T-helper 17 cell (primary cell): Measurements from ENCODE around the gene ENG. TPM values are rescaled to one million over a fixed set of nuclear protein-coding genes. Genes with fewer than 3 reads are reported as not detected.

Experiments
- ATAC-seq: fragments of 150-1000 bp; cut with Tn5 transposase; 2 replicates; pipeline ENCODE4 v1.10.0; 2021; ENCODE audit warnings: mild to moderate bottlenecking, moderate library complexity
- DNase-seq, 3 donors: peaks; one replicate each; pipeline versions ENCODE4 v3.0.0 to v3.0.0-alpha.2; 2020 to 2021
- H3K9me3 ChIP-seq: one replicate; pipeline ENCODE4 v1.7.0; 2013; ENCODE audit warnings: low read length, mild to moderate bottlenecking; ENCODE audit not compliant: control insufficient read depth, poor library complexity, severe bottlenecking
- H3K27ac Mint-ChIP-seq: one replicate; pipeline ENCODE4 v1.8.0; 2022; ENCODE audit warnings: mild to moderate bottlenecking, moderate library complexity, mixed read lengths
- H3K27me3 Mint-ChIP-seq: one replicate; pipeline ENCODE4 v1.8.0; 2022; ENCODE audit warnings: mixed read lengths
- H3K36me3 Mint-ChIP-seq: one replicate; pipeline ENCODE4 v1.8.0; 2022; ENCODE audit warnings: low read depth, mixed read lengths
- H3K4me1 Mint-ChIP-seq: one replicate; pipeline ENCODE4 v1.8.0; 2022; ENCODE audit warnings: mild to moderate bottlenecking, mixed read lengths
- H3K4me3 Mint-ChIP-seq: one replicate; pipeline ENCODE4 v1.8.0; 2022; ENCODE audit warnings: mild to moderate bottlenecking, moderate library complexity, mixed read lengths
- total RNA-seq, 4 donors: library from RNA in 2 of 4; stranded (reverse) in 2 of 4; gene quantifications; one replicate each; pipeline ENCODE4 v1.2.3 and lab custom pipeline; 2022 to 2026

Gene ENG
- total RNA-seq, 2 donors from 2014 or later, result 3.2 to 6.4 TPM

DNA sequence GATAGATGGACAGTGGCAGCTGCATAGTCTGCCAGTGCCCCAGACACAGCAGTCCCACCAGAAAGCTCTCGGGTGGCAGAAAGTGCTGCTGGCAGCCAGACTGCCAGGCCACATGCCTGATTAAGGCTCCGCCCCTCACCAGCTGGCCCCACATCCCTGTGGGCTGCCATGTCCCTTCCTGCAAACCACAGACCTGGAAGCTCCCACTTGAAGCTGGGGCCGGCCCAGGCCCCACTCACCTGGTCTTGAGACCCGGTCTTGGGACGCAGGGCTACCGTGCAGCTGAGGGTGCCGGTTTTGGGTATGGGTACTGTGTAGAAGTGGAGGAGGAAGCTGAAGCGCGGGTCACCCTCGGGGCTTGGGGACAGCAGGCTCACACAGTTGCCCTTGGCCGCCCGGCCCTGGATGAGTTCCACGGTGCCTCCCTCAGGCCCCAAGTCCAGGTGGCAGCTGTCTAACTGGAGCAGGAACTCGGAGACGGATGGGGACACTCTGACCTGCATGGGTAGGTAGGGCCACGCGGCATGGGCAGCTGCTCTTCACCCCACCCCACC, 36.5 kb downstream of the ENG start:
- Mint-ChIP-seq H3K36me3 (no peaks in the 10 kb centered on the region), H3K27ac (peak overlapping the region; percentile 41), H3K27me3 (no peaks in the 10 kb centered on the region), H3K4me3 (no peak overlapping the region), H3K4me1 (no peaks in the 10 kb centered on the region)
- H3K9me3 ChIP-seq, result no peaks in the 10 kb centered on the region
- ATAC-seq (no peak), DNase-seq (no peak)

DNA sequence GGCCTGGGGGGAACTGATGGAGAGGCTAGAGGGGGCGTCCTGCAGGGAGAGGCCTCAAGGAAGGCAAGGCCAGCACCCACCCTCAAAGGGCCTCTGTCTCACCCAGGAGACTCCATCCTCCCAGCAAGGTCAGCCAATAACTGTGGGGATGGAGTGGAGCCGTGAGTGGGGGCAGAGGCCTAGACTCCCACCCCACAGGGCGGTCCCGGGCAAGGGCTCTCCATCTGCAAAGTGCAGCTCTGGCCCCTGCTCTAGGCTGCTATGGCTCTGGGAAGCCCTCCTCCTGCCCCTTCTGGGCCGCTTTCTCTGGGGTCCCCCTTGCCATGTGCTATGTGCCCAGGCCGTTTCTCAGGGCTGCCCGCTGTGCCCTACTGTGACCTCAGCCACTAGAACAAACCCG, 37.7 kb downstream of the ENG start:
- no peaks in the 10 kb centered on the region for H3K27me3 Mint-ChIP-seq
- H3K9me3 ChIP-seq, result no peaks in the 10 kb centered on the region
- H3K4me1 Mint-ChIP-seq, result no peaks in the 10 kb centered on the region
- no peaks in the 10 kb centered on the region for H3K36me3 Mint-ChIP-seq
- DNase-seq (no peak), ATAC-seq (no peak)
- no peak overlapping the region for H3K4me3 Mint-ChIP-seq
- no peak overlapping the region for H3K27ac Mint-ChIP-seq

DNA sequence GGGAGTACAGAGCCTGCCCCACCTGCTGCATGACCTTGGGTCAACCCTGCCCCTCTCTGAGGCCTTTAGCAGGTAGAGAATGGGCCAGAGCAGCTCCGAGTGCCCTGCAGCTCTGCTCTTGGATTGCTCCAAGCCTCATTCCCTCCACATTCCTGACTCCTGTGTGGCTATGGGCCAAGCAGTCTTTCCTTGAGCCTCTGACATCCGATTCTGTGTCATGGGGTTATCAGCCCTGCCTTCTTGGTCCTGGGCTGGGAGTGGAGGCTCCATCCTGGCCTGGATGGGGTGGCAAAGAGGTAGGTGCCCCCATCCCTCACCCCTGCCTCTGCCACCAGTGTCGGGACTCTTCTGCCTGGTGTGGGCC, 38.1 kb downstream of the ENG start:
- Mint-ChIP-seq H3K27me3 (no peaks in the 10 kb centered on the region), H3K27ac (no peak overlapping the region), H3K36me3 (no peaks in the 10 kb centered on the region), H3K4me1 (no peaks in the 10 kb centered on the region), H3K4me3 (no peak overlapping the region)
- DNase-seq, result no peak
- no peak for ATAC-seq
- H3K9me3 ChIP-seq, result no peaks in the 10 kb centered on the region

DNA sequence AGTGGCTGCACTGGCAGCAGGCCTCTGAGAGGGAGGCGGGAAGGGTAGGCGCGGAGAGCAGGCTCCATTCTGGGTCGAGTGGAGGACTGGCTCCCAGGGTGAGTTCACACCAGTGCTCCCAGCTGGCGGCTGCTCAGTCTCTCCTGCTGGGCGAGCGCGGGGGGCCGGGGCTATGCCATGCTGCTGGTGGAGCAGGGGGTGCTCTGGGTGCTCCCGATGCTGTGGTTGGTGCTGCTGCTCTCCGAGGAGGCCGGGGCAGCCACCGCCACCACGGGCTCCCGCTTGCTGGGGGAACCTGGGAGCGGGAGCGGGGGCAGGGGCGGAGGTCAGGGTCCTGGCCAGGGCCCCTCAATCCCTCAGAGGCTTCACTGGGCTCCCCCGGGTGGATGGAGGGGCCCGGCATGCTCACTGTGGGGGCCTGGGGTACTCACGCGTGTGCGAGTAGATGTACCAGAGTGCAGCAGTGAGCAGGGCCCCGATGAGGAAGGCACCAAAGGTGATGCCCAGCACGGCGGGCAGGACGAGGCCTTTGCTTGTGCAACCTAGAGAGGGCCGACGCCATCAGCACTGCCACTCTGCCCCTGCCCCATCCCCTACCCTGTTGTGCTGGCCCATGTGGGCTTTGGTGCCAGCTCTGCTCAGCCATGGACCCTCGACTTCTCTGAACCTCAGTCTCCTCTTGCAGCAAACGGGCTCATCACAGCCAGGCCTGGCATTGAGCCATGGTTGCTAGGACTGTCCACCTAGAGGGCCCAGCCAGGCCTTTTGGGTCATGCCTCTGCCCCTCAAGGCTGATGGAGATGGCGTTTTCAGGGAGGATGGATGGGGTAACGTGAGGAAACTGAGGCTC, 38.7 kb downstream of the ENG start:
- no peak for ATAC-seq
- no peaks in the 10 kb centered on the region for H3K9me3 ChIP-seq
- Mint-ChIP-seq H3K4me1 (no peaks in the 10 kb centered on the region), H3K36me3 (no peaks in the 10 kb centered on the region), H3K4me3 (no peak overlapping the region), H3K27ac (no peak overlapping the region), H3K27me3 (no peaks in the 10 kb centered on the region)
- DNase-seq, result no peak

DNA sequence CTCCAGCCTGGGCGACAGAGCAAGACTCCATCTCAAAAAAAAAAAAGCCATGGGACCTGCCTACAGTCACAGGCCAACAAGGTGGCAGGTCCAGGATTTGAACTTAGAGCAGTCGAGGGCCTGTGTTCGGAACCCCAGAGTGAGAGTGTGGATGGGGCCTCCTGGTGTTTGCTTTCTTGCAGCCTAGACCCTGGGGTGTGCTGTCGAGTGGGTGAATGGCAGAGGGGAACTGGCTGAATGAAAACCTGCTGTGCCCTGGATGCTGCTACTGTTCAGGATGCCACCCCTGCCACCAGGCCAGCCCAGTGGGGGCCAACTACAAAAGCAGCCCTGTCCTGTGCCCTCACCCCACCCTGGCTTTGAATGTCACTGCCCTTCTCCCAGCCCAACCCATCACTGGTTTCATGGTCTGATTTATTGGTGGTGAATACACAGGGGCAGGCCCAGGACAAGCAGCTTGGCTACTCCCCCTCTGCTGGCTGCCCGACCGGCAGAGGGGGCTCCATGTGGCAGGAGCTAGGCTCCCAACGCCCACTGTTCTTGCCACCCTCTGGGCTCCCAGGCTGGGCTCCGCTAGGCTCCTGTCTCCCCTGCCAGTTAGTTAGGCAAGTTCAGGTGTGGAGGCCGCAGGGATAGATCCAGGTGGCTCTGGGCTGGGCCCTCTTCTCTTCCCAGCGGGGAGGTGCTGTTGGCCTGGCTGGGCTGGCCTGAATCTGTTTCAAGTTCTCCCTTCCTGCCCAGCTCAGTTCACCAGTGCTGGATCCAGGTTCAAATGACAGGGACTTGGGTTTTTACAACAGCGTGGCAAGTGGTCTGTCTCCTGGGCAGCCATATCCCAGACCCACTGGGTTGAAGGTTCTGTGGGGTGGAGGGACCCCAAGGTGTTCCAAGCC, 39.6 kb downstream of the ENG start:
- no peaks in the 10 kb centered on the region for H3K4me1 Mint-ChIP-seq
- no peak overlapping the region for H3K27ac Mint-ChIP-seq
- DNase-seq (no peak), ATAC-seq (no peak)
- H3K4me3 Mint-ChIP-seq, result no peak overlapping the region
- no peaks in the 10 kb centered on the region for H3K36me3 Mint-ChIP-seq
- H3K9me3 ChIP-seq, result no peaks in the 10 kb centered on the region
- no peaks in the 10 kb centered on the region for H3K27me3 Mint-ChIP-seq

DNA sequence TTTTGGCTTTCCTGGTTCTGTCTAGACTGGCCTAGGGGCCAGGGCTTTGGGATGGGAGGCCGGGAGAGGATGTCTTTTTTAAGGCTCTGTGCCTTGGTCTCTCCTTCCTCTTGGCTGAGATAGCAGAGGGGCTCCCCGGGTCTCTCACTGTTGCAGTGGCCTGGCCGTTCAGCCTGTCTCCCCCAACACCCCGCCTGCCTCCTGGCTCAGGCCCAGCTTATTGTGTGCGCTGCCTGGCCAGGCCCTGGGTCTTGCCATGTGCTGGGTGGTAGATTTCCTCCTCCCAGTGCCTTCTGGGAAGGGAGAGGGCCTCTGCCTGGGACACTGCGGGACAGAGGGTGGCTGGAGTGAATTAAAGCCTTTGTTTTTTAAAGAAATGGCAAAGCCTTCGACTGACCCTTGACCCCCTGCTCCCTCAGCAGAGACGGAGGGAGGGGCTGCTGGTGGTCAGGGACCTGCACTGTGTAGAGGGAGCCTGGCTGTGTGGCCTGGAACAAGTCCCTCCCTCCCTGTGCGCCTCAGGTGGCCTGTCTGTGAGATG, 40.7 kb downstream of the ENG start:
- H3K4me1 Mint-ChIP-seq, result no peaks in the 10 kb centered on the region
- no peak for DNase-seq
- no peak overlapping the region for H3K4me3 Mint-ChIP-seq
- no peak for ATAC-seq
- no peaks in the 10 kb centered on the region for H3K36me3 Mint-ChIP-seq
- H3K27me3 Mint-ChIP-seq, result no peaks in the 10 kb centered on the region
- no peak overlapping the region for H3K27ac Mint-ChIP-seq
- H3K9me3 ChIP-seq, result no peaks in the 10 kb centered on the region

DNA sequence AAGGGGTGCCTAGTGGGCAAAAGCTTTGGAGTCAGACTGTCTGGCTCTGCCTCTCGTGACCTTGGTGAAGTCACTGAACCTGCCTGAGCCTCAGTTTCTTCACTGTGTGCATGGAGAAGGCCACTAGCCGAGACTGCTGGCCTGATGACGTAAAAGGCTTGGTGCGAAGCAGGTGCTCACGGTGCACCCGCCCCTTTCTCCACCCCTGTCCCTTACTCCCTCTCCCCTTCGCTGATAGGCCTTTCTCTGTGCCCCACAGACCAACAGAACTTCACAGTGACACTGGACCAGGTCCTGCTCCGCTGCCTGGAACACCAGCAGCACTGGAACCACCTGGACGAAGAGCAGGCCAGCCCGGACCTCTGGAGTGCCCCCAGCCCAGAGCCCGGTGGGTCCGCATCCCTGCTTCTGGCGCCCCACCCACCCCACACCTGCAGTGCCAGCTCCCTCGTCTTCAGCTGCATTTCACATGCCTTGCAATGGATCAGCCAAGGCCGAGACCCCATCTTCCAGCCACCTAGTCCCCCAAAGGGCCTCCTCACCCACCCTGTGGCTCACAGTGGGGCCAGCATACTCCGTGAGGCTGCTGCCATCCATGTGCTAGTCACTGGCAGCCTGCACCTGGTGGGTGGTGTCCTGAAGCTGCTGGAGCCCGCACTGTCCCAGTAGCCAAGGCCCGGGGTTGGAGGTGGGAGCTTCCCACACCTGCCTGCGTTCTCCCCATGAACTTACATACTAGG, 41.4 kb downstream of the ENG start:
- H3K9me3 ChIP-seq, result no peaks in the 10 kb centered on the region
- DNase-seq, result no peak
- H3K36me3 Mint-ChIP-seq, result no peaks in the 10 kb centered on the region
- no peaks in the 10 kb centered on the region for H3K27me3 Mint-ChIP-seq
- no peak overlapping the region for H3K4me3 Mint-ChIP-seq
- no peak overlapping the region for H3K27ac Mint-ChIP-seq
- H3K4me1 Mint-ChIP-seq, result no peaks in the 10 kb centered on the region
- no peak for ATAC-seq

DNA sequence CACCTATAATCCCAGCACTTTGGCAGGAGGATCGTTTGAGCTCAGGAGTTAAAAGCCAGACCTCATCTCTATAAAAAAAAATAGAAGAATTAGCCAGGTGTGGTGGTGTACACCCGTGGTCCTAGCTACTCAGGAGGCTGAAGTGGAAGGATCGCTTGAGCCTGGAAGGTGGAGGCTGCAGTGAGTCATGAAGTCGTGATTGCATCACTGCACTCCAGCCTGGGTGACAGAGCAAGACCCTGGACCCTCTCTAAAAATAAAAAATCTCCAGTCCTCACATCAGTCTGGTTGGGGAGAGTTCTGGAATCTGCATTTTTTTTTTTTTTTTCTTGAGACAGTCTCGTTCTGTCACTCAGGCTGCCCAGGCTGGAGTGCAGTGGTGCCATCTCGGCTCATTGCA, 42.4 kb downstream of the ENG start:
- Mint-ChIP-seq H3K27me3 (no peaks in the 10 kb centered on the region), H3K4me1 (peaks cover 2% of the 10 kb centered on the region)
- ATAC-seq, result no peak

DNA sequence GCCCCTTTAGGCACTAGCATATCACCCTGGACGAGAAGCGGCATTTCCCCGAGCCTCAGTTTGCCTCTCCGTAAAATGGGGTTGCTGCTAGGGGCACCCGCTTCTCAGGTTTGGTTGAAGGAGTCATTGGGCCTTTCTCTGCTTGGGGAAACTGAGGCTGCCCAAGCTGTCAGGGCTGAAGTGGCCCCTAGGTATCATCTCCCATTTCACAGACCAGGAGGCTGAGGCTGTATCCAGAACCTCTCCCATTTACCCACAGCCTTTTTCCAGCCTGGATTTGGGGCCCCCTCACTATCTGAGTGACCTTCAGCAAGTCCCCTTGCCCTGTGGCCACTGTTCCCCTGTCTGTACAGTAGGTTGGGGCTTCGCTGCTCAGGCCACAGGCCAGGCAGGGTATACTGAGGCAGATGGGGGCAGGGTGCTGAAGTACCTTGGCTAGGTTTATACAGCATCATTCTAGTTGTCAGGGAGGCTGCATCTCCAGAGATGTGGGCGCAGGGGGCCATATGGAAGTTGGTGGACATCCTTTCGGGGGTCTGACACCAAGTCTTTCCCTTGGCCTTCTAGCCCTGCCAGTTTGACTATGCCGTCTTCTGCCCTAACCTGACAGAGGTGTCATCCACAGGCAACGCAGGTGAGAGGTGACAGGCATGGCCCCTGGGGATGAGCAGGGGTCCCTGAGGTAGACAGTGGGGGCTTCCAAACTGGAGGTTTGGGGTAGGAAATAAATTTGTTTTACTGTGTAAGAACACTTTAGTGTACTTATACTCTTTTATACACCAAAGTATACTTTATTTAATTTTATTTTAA, 43.9 kb downstream of the ENG start:
- no peak overlapping the region for H3K4me3 Mint-ChIP-seq
- DNase-seq, result no peak
- H3K9me3 ChIP-seq, result no peaks in the 10 kb centered on the region
- no peak for ATAC-seq
- peaks cover 4% of the 10 kb centered on the region for H3K4me1 Mint-ChIP-seq
- H3K36me3 Mint-ChIP-seq, result no peaks in the 10 kb centered on the region
- no peak overlapping the region for H3K27ac Mint-ChIP-seq
- H3K27me3 Mint-ChIP-seq, result no peaks in the 10 kb centered on the region

More for the DNA sequence above, 42.4 kb downstream of the ENG start:
- Mint-ChIP-seq H3K27ac (no peak overlapping the region), H3K36me3 (no peaks in the 10 kb centered on the region), H3K4me3 (no peak overlapping the region)
- H3K9me3 ChIP-seq, result no peaks in the 10 kb centered on the region
- no peak for DNase-seq

DNA sequence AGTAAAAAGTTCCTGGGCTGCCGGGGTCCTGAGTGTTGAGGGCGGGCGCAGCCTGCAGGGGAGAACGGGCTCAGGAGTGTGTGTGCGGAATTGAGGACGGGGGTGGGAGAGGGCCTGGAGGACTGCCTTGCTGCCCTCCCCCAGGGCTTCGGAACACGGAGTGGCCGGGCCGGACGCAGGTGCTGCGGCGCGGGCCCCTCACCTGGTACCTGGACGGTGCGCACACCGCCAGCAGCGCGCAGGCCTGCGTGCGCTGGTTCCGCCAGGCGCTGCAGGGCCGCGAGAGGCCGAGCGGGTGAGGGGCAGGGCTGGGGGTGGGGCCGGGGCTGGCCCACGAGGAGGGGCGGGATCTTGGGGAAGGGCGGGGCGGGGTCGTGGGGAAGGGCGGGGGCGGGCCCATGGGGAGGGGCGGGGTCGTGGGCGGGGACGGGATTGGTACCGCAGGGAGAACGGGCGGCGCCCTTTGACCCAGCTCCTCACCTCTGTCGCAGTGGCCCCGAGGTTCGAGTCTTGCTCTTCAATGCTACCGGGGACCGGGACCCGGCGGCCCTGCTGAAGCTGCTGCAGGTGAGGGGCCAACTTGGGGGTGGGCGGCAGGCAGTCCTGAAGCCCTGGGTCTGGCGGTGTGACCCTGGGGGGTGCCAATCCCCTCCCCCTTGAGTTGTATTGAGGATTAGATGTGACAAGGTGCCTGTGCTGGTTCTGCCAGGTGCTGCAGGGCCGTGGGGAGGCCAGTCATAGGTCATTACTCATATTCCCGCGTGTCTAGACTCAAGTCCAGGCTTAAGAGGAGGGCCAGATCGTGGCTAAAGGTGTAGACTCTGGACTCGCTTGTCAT, 44.7 kb downstream of the ENG start:
- no peaks in the 10 kb centered on the region for H3K27me3 Mint-ChIP-seq
- no peaks in the 10 kb centered on the region for H3K9me3 ChIP-seq
- ATAC-seq (peak; percentile 57), DNase-seq (peak in 2 of 3 donors; percentile 18 to 22)
- peaks cover 4% of the 10 kb centered on the region for H3K4me1 Mint-ChIP-seq
- no peaks in the 10 kb centered on the region for H3K36me3 Mint-ChIP-seq
- H3K27ac Mint-ChIP-seq, result no peak overlapping the region
- H3K4me3 Mint-ChIP-seq, result no peak overlapping the region

DNA sequence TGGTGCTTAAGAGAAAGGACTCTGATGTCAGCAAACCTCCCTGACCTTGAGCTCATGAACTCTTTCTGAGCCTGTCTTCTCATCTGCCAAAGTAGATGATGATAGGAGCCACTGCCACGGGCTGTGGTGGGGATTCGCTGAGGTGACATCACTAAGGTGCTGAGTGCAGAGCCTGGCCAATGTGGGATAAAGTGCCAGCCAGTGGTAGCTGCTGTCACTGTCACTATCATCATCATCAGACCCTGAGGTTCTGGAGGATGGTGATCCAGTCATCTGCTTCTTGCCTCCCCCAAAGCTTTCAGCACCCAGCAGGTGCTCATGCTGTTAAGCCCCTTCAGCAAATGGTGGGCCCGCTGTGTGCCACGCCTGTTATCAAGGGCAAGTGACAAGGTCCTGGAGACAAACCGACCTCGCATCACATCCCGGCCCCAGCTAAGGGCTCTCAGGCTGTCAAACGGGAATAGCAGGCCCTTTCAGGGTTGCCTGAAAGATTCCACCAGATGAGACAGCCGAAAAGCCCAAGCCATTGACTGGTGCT, 45.4 kb downstream of the ENG start:
- H3K4me1 Mint-ChIP-seq, result peaks cover 4% of the 10 kb centered on the region
- DNase-seq (no peak), ATAC-seq (no peak)
- no peak overlapping the region for H3K27ac Mint-ChIP-seq
- H3K36me3 Mint-ChIP-seq, result no peaks in the 10 kb centered on the region
- H3K4me3 Mint-ChIP-seq, result no peak overlapping the region
- H3K27me3 Mint-ChIP-seq, result no peaks in the 10 kb centered on the region
- no peaks in the 10 kb centered on the region for H3K9me3 ChIP-seq
